ENCODE results near the gene DQX1.

DQX1 gene

DNA sequence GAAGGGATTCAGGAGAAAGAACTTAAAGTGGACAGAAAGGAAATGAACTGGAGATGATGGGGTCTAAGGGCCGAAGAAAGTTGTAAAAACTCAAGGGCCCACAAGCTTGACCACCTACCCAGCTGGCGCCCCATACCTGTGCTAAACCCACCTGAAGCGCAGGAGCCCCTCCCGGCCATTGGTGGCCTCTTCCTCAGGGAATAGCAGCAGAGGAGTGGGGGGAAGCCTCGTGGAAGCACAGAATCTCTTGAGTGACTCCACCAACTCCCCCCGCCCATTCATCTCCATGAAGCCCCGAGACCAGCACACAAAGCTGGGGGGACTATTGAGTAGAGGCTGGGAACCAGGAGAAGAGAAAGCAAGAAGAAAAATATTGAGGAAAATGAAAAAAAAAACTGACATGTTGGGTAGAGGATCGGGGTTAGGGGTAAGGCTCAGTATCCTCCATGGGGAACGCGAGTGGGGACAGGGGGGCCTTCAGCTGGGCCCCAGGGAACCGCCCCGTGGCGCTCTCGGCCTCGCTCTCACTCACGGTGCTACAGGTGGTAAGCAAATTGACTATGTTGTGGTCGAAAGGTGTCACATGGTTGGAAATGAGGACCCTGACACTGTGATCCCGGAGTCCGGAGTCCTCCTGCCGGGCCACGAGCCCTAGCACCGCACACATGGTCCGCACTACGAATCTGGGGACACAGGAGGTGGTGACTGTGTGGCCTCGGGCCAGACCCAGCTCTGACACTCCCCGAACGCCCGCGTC, 2.7 kb upstream of the DQX1 start:
- H3K9me3 ChIP-seq (ENCODE audit: insufficient read depth, low read depth, low read length): no peaks in the 10 kb centered on the region
- peaks cover 4% of the 10 kb centered on the region; the same call in 1 of the 2 replicates for H3K4me1 ChIP-seq (ENCODE audit: insufficient read depth, low read length)
- no peaks in the 10 kb centered on the region for H3K27me3 ChIP-seq (ENCODE audit: insufficient read depth, low read length)
- WGBS: 17% methylated on average over 27 of the region's 29 CpGs
- peak overlapping the region; percentile 90 for H3K4me3 ChIP-seq (ENCODE audit: low read length)
- peak overlapping the region; percentile 83 for H3K27ac ChIP-seq (ENCODE audit: low read depth, low read length)
- H3K9ac ChIP-seq (ENCODE audit: low read depth, low read length): peak overlapping the region; percentile 93
- H3K36me3 ChIP-seq (ENCODE audit: insufficient read depth, low read length): peaks cover 49% of the 10 kb centered on the region

DNA sequence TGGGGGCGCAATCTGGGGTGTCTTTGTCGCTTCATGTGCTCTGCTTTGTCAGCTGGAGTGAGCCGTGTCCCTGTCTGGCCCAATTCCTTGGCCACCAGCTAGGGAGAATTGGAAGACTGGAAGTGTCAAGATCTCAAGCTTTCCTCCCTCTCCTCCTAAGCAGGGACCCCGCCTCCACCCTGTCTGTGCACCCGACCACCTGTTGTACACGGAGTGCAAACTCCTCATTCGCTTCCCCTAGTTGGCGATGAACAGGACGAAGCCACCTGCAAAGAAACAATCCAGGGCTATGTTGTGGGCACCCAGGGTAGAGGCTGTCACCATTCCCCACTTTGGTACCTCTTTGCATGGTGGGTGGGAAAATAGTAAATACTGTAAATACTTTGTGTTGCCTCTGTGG, 1.7 kb upstream of the DQX1 start:
- Histone ChIP-seq H3K4me1 (ENCODE audit: insufficient read depth, low read length) (peaks cover 4% of the 10 kb centered on the region; the same call in 1 of the 2 replicates), H3K36me3 (ENCODE audit: insufficient read depth, low read length) (peaks cover 38% of the 10 kb centered on the region), H3K27me3 (ENCODE audit: insufficient read depth, low read length) (peaks cover 6% of the 10 kb centered on the region; the same call in 1 of the 2 replicates), H3K9ac (ENCODE audit: low read depth, low read length) (no peak overlapping the region), H3K4me3 (ENCODE audit: low read length) (no peak overlapping the region; the same call in 1 of the 2 replicates), H3K27ac (ENCODE audit: low read depth, low read length) (no peak overlapping the region), H3K9me3 (ENCODE audit: insufficient read depth, low read depth, low read length) (no peaks in the 10 kb centered on the region)
- WGBS: 98% methylated on average over 9 of the region's 9 CpGs

DNA sequence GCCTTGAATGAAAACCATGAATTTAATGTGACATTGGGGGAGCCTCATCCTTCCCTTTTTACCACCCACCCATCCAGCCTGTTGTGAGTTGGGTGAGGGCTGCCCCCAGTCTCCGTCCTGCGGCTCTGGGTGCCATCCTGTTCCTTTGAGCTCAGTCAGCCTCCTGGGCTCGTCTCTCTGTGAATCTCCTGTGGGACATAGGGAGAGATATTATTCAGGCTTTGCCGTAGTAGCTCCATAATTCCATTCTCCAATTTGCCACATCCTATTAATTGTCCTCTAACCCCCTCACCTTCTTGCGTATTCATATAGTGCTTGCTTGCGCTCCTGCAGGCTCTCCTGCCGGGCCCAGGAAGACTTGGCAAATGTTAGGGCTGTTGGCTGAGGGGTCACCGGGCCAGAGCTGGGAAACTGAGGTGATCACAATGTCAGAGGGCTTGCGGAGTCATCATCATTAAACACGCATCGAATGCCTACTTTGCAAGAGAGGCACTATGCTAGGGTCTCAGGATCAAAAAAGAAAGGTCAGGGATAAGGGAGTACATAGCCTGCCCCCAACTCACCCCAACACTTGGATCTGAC, 709 bp upstream of the DQX1 start:
- Histone ChIP-seq H3K4me1 (ENCODE audit: insufficient read depth, low read length) (peaks cover 4% of the 10 kb centered on the region; the same call in 1 of the 2 replicates), H3K27ac (ENCODE audit: low read depth, low read length) (no peak overlapping the region), H3K4me3 (ENCODE audit: low read length) (no peak overlapping the region), H3K36me3 (ENCODE audit: insufficient read depth, low read length) (peaks cover 29% of the 10 kb centered on the region), H3K9ac (ENCODE audit: low read depth, low read length) (no peak overlapping the region), H3K27me3 (ENCODE audit: insufficient read depth, low read length) (peaks cover 16% of the 10 kb centered on the region; the same call in 1 of the 2 replicates), H3K9me3 (ENCODE audit: insufficient read depth, low read depth, low read length) (no peaks in the 10 kb centered on the region)
- WGBS: 93% methylated on average over 11 of the region's 11 CpGs

DNA sequence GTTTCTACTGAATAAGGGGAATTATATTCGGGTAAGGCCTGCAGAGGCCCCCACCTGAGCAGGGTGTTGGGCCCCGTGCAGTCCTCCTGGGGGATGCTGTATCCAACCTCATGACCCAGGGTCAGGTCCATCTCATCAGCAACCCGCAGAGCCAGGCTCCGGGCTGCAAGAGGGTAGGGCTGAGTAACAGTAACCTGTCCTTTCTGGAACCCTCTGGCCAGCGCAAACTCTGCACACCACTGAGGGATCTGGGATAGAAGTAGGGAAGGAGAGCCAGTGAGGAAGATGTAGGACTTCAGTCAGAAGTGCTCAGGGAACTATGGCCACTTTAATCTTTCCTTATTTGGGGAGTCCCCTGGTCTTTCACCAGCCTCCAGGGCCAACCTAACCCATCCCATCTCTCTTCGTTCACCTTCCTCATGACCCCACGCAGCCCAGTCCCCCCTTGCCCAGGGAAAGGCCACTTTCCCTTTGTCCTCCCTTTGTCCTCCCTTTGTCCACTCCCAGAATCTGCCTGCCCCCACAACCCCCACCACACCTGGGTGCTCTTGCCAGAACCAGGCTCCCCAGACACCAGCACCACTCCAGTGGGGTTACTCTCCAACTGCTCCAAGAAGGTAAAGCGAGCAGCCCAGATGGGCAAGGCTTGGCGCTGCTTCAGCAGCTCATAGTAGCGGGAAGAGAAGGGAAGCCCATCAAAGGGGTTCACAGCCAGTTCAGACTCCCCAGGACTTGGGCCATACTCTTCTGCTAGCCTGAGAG, 895 bp downstream of the DQX1 start:
- H3K4me3 ChIP-seq (ENCODE audit: low read length): no peak overlapping the region
- WGBS: 91% methylated on average over 10 of the region's 10 CpGs
- peaks cover 26% of the 10 kb centered on the region for H3K27me3 ChIP-seq (ENCODE audit: insufficient read depth, low read length)
- no peaks in the 10 kb centered on the region for H3K9me3 ChIP-seq (ENCODE audit: insufficient read depth, low read depth, low read length)
- H3K4me1 ChIP-seq (ENCODE audit: insufficient read depth, low read length): peaks cover 4% of the 10 kb centered on the region; the same call in 1 of the 2 replicates
- H3K36me3 ChIP-seq (ENCODE audit: insufficient read depth, low read length): peaks cover 21% of the 10 kb centered on the region
- no peak overlapping the region for H3K9ac ChIP-seq (ENCODE audit: low read depth, low read length)
- no peak overlapping the region for H3K27ac ChIP-seq (ENCODE audit: low read depth, low read length)

DNA sequence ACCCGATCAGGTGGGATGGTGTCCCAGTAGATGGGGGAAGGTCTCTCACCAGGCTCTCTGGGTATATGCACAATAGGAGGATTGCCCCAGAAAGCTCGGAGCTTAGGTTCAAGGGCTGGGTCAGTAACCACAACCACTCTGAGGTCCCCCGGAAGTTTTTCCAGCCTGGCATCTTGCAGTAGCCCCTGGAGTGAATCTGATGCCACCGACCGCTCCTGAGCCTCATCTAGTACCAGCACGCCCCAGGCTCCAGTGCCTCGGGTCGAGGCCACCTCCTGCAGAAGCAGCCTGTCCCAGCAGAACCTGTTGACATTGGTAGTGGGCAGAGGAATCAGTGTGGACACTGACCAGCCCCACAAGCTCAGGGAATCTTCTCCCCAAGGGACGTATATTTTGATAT, 2.0 kb downstream of the DQX1 start:
- 86% methylated on average over 9 of the region's 9 CpGs for WGBS
- H3K9me3 ChIP-seq (ENCODE audit: insufficient read depth, low read depth, low read length): no peaks in the 10 kb centered on the region
- no peak overlapping the region for H3K9ac ChIP-seq (ENCODE audit: low read depth, low read length)
- H3K27ac ChIP-seq (ENCODE audit: low read depth, low read length): no peak overlapping the region
- H3K4me1 ChIP-seq (ENCODE audit: insufficient read depth, low read length): peaks cover 4% of the 10 kb centered on the region; the same call in 1 of the 2 replicates
- H3K27me3 ChIP-seq (ENCODE audit: insufficient read depth, low read length): peaks cover 37% of the 10 kb centered on the region
- H3K4me3 ChIP-seq (ENCODE audit: low read length): no peak overlapping the region
- peaks cover 21% of the 10 kb centered on the region for H3K36me3 ChIP-seq (ENCODE audit: insufficient read depth, low read length)

DNA sequence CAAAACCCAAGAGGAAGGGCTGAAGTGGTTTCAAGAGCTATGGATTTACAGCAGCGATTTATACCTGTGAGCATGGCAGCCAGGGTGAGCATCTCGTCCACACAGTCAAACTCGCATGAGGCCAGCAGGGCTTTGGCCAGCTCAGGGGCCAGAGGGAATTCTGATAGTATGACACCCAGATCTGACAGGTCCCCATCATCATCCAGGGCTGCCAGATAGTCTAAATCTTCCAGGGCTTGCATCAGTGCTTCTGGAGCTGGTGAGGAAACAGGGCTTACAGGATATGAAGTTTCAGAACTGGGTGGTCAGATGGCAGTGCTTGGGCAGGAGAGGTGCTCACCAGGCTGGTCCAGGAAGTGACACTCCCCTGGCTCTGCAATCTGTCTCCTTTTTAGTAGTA, 3.5 kb downstream of the DQX1 start:
- H3K27me3 ChIP-seq (ENCODE audit: insufficient read depth, low read length): peaks cover 52% of the 10 kb centered on the region
- no peaks in the 10 kb centered on the region for H3K4me1 ChIP-seq (ENCODE audit: insufficient read depth, low read length)
- H3K9ac ChIP-seq (ENCODE audit: low read depth, low read length): no peak overlapping the region

DNA sequence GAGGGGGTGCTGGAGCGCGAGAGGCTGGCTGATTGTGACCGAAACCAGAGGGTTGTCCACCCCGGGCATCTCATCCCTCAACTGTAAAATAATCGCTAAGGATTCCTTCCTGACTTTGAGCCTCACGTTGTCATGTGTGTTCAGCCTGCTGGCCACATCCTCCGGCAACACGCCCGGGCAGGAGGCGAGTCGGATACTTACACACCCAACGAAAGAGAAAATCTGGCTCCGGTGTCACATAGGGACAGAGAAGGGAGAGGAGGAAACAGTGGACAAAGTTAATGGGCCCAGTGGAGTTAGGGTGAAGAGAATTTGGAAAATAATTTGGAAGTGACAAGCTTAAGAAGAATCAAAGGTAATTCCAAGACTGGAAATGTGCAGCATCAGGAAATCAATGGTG, 9.4 kb downstream of the DQX1 start:
- Histone ChIP-seq H3K27ac (ENCODE audit: low read depth, low read length) (no peak overlapping the region), H3K27me3 (ENCODE audit: insufficient read depth, low read length) (peaks cover 93% of the 10 kb centered on the region), H3K4me3 (ENCODE audit: low read length) (no peak overlapping the region), H3K36me3 (ENCODE audit: insufficient read depth, low read length) (no peaks in the 10 kb centered on the region), H3K4me1 (ENCODE audit: insufficient read depth, low read length) (0 out of 2 replicates have a peak, but pooled peaks cover 2% of the 10 kb centered on the region), H3K9me3 (ENCODE audit: insufficient read depth, low read depth, low read length) (peaks cover 6% of the 10 kb centered on the region; the same call in 1 of the 2 replicates), H3K9ac (ENCODE audit: low read depth, low read length) (no peak overlapping the region)
- WGBS: 91% methylated on average over 13 of the region's 13 CpGs

More for the DNA sequence above, 3.5 kb downstream of the DQX1 start:
- Histone ChIP-seq H3K36me3 (ENCODE audit: insufficient read depth, low read length) (peaks cover 13% of the 10 kb centered on the region), H3K27ac (ENCODE audit: low read depth, low read length) (no peak overlapping the region), H3K4me3 (ENCODE audit: low read length) (no peak overlapping the region), H3K9me3 (ENCODE audit: insufficient read depth, low read depth, low read length) (no peaks in the 10 kb centered on the region)
- 86% methylated on average over 3 of the region's 3 CpGs for WGBS

DNA sequence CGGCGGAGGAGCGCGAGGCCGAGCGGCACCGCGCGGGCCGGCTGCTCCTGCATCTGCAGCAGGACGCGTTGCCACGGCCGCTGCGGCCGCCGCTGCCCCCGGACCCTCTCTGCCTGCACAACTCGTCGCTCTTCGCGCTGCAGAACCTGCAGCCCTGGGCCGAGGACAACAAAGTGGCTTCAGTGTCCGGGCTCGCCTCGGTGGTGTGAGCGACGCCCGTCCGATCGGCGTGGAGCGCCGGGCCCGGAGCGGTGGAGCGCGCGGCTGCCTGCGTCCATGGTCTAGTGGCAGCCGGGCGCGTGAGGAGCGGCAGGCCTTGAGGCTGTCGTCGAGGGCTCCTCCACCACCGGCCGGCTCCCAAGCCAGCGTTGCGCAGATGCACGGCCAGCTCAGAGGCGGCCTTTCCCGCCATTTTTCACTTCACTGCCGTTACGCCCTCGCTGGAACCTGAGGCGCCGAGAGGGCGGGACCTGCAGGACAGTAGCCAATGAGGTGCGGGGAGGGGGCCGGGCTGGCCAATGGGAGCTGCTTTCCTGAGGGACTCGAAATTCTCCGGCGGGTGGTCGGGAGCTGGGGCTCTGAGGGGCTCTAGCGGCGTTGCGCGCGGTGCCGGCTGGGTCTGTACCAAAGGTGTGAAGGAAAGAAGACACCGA, 9.9 kb downstream of the DQX1 start:
- Histone ChIP-seq H3K9ac (ENCODE audit: low read depth, low read length) (no peak overlapping the region), H3K4me1 (ENCODE audit: insufficient read depth, low read length) (0 out of 2 replicates have a peak, but pooled peaks cover 2% of the 10 kb centered on the region), H3K27me3 (ENCODE audit: insufficient read depth, low read length) (peaks cover 99% of the 10 kb centered on the region), H3K4me3 (ENCODE audit: low read length) (peak overlapping the region; percentile 37), H3K27ac (ENCODE audit: low read depth, low read length) (no peak overlapping the region), H3K36me3 (ENCODE audit: insufficient read depth, low read length) (no peaks in the 10 kb centered on the region), H3K9me3 (ENCODE audit: insufficient read depth, low read depth, low read length) (peaks cover 6% of the 10 kb centered on the region; the same call in 1 of the 2 replicates)
- 7% methylated on average over 72 of the region's 72 CpGs for WGBS

DNA sequence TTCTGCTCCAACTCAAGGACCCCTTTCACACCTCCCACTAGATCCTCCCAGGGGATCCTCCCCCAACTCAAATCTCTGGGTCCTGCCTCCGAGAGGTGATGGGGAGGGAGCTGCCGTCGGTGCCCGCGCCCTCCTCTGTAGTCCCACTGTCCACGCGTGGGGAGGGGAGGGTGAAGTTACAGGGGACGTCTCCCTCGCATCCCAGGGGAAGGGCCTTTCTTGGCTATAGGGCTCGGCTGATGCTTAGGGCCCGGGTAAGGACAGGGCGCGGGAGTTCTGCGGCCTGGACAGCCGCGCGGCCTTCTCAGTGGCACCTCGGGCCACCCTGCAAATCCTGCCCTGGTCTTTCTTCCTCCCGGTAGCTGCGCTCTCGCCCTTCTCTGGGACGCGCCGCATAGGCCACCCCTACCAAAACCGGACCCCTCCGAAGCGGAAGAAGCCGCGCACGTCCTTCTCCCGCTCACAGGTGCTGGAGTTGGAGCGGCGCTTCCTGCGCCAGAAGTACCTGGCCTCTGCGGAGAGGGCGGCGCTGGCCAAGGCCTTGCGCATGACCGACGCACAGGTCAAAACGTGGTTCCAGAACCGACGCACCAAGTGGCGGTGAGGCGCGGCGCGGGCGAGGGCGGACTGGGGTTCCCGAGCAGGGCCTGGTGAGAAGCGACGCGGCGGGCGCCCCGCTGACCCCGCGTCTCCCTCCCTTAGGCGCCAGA, 10.6 kb downstream of the DQX1 start:
- Histone ChIP-seq H3K4me3 (ENCODE audit: low read length) (peak overlapping the region; percentile 37), H3K27me3 (ENCODE audit: insufficient read depth, low read length) (peaks cover 100% of the 10 kb centered on the region), H3K27ac (ENCODE audit: low read depth, low read length) (no peak overlapping the region), H3K9me3 (ENCODE audit: insufficient read depth, low read depth, low read length) (peaks cover 6% of the 10 kb centered on the region; the same call in 1 of the 2 replicates), H3K4me1 (ENCODE audit: insufficient read depth, low read length) (0 out of 2 replicates have a peak, but pooled peaks cover 2% of the 10 kb centered on the region), H3K36me3 (ENCODE audit: insufficient read depth, low read length) (no peaks in the 10 kb centered on the region), H3K9ac (ENCODE audit: low read depth, low read length) (no peak overlapping the region)
- WGBS: 3% methylated on average over 60 of the region's 60 CpGs

Data from HUES64 (cell line).